SU-DHL-6 (cell line): Measurements from ENCODE around the gene FERD3L.

ENCODE experiments used
- H2AFZ ChIP-seq: fragments of 200-600 bp; sonication (generic); 2 replicates; pipeline ENCODE4 v1.6.1; 2014; ENCODE audit warnings: low read depth, mild to moderate bottlenecking, moderate library complexity, mixed read lengths, antibody characterized with exemption, low read length; ENCODE audit not compliant: severe bottlenecking
- H3F3A ChIP-seq: fragments of 200-600 bp; shearing (Covaris generic); 2 replicates; pipeline ENCODE4 v1.6.0; 2016; ENCODE audit warnings: antibody characterized with exemption, mild to moderate bottlenecking; ENCODE audit not compliant: insufficient read depth
- H3K27ac ChIP-seq: fragments of 200-600 bp; sonication (generic); 2 replicates; pipeline ENCODE4 v1.5.1; 2016; ENCODE audit warnings: low read depth, mild to moderate bottlenecking, low read length, moderate library complexity, mixed read lengths
- H3K27me3 ChIP-seq: fragments of 200-600 bp; sonication (generic), shearing (Covaris generic); 2 replicates; pipeline ENCODE4 v1.6.0; 2014; ENCODE audit warnings: mild to moderate bottlenecking, low read length
- H3K36me3 ChIP-seq: fragments of 200-600 bp; sonication (generic); 2 replicates; pipeline ENCODE4 v1.6.1; 2014; ENCODE audit warnings: mild to moderate bottlenecking, low read length, mixed read lengths
- H3K4me2 ChIP-seq: fragments of 300-600, 200-600 bp; shearing (Covaris generic), sonication (generic); 2 replicates; pipeline ENCODE4 v1.6.0; 2014; ENCODE audit warnings: low read length, low read depth, mild to moderate bottlenecking; ENCODE audit not compliant: poor library complexity, severe bottlenecking
- H3K4me3 ChIP-seq: fragments of 200-600 bp; sonication (generic); 2 replicates; pipeline ENCODE4 v1.5.1; 2014; ENCODE audit warnings: antibody characterized with exemption, low read length, mild to moderate bottlenecking, mixed read lengths; ENCODE audit not compliant: insufficient read depth, poor library complexity, severe bottlenecking
- H3K79me2 ChIP-seq: fragments of 200-600 bp; sonication (generic); 2 replicates; pipeline ENCODE4 v1.6.1; 2014; ENCODE audit warnings: mild to moderate bottlenecking, low read length, moderate library complexity; ENCODE audit not compliant: insufficient read depth
- H3K9ac ChIP-seq: fragments of 200-600 bp; sonication (generic); 2 replicates; pipeline ENCODE4 v1.7.0; 2014; ENCODE audit warnings: mild to moderate bottlenecking, low read length
- H3K9me2 ChIP-seq: fragments of 200-600 bp; sonication (generic); replicated peaks from 2 replicates; pipeline ENCODE4 v1.6.1; 2014; ENCODE audit warnings: low read length; ENCODE audit not compliant: insufficient read depth
- H3K9me3 ChIP-seq: fragments of 200-600 bp; sonication (generic); 2 replicates; pipeline ENCODE4 v1.6.1; 2014; ENCODE audit warnings: low read length, mixed read lengths; ENCODE audit not compliant: insufficient read depth
- H4K20me1 ChIP-seq: fragments of 200-600 bp; sonication (generic); 2 replicates; pipeline ENCODE4 v1.6.1; 2014; ENCODE audit warnings: low read depth, mild to moderate bottlenecking, antibody characterized with exemption, low read length, moderate library complexity, mixed read lengths
- EZH2phosphoT487 ChIP-seq: fragments of 200-600 bp; sonication (generic), shearing (Covaris generic); conservative IDR thresholded peaks from 2 replicates; pipeline ENCODE4 v1.6.1; 2018; ENCODE audit warnings: mild to moderate bottlenecking, antibody characterized with exemption, low read length, moderate library complexity, mixed read lengths
- TF ChIP-seq, protein P1 (sequence below): fragments of 200-600 bp; sonication (generic); IDR thresholded peaks from one replicate; pipeline ENCODE4 v1.5.1; 2017; ENCODE audit warnings: antibody characterized with exemption, mild to moderate bottlenecking, low read length, moderate library complexity; ENCODE audit not compliant: insufficient read depth, poor library complexity, severe bottlenecking

FERD3L gene

DNA sequence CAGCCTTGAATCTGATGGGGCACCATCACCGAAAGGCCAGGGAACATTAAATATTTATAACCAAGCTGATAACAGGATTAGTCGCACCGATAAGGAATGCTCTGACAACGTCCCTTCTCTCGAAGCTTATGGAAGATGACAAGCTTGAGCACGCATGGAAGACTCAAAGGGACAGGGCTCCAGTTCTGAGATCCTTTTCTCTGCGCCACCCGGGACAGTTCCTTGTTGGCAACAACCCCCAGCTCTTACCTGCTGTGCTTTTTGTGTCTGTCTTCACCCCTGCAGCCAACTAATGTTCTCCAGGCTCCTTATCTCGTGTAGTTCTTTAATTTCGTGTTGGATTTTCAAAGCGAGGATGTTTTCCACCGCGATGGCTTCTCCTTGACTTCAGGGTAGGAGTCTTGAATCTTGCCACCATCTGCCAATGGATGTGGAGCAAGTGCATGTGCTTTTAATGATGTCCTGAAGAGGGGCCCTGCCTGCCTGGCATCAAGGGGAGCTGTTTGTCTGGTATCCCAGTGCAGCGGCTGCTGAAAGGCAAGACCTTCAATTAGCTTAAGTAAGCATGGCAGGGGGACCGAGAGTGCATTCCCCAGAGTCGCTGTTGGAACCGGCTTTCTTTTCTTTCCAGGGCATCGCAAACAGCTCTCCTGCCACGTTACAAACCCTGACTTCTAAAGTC, 354 bp upstream of the FERD3L start:
- H3F3A ChIP-seq: no peaks in the 10 kb centered on the region
- H3K79me2 ChIP-seq: no peaks in the 10 kb centered on the region
- H3K4me2 ChIP-seq: no peak overlapping the region
- no peaks in the 10 kb centered on the region for H3K36me3 ChIP-seq
- no peaks in the 10 kb centered on the region for H3K27me3 ChIP-seq
- no peak overlapping the region for H2AFZ ChIP-seq
- H3K27ac ChIP-seq: no peak overlapping the region
- no peaks in the 10 kb centered on the region for H3K9me3 ChIP-seq
- TF ChIP-seq, protein P1, sequence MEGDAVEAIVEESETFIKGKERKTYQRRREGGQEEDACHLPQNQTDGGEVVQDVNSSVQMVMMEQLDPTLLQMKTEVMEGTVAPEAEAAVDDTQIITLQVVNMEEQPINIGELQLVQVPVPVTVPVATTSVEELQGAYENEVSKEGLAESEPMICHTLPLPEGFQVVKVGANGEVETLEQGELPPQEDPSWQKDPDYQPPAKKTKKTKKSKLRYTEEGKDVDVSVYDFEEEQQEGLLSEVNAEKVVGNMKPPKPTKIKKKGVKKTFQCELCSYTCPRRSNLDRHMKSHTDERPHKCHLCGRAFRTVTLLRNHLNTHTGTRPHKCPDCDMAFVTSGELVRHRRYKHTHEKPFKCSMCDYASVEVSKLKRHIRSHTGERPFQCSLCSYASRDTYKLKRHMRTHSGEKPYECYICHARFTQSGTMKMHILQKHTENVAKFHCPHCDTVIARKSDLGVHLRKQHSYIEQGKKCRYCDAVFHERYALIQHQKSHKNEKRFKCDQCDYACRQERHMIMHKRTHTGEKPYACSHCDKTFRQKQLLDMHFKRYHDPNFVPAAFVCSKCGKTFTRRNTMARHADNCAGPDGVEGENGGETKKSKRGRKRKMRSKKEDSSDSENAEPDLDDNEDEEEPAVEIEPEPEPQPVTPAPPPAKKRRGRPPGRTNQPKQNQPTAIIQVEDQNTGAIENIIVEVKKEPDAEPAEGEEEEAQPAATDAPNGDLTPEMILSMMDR: no peak
- no peak for TF ChIP-seq EZH2phosphoT487
- H3K4me3 ChIP-seq: no peak overlapping the region
- H3K9me2 ChIP-seq: no peaks in the 10 kb centered on the region
- no peak overlapping the region for H3K9ac ChIP-seq
- no peaks in the 10 kb centered on the region for H4K20me1 ChIP-seq

DNA sequence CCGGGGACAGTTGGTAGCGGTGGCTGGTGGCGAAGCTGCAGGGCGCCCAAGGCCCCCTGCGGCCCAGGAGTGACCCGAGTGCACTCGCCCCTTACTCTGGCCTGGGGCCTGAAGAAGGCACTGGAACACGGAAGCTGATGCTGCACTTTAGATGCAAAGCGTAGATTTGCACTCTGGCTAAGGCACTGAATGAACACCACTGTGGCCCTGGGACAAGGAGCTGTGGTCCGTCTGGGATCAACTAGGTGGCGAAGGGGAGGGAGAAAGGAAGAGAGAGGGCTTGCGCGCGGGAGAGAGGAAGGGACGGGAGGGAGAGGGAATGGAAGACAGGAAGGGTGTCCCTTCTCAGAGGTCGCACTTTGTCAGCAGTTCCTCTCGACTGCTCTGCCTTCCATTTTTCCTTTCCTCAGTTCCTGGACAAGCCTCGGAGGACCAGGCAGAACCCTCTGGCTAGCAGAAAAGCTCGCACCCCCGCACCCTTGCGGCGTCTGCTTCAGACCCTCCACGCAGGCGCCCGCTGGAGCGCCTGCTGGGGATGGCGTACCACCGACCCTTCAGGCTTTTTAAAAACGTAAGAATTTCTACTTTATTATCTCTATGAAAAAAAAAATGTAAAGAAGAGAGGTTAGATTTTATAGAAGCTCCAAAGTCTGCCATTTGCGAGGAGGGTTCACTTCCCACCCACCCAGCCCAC, 1.2 kb downstream of the FERD3L start:
- no peak overlapping the region for H3K9ac ChIP-seq
- no peaks in the 10 kb centered on the region for H3K79me2 ChIP-seq
- no peaks in the 10 kb centered on the region for H3K9me2 ChIP-seq
- no peaks in the 10 kb centered on the region for H3K9me3 ChIP-seq
- no peak overlapping the region for H3K4me2 ChIP-seq
- H3F3A ChIP-seq: no peaks in the 10 kb centered on the region
- H3K36me3 ChIP-seq: no peaks in the 10 kb centered on the region
- H4K20me1 ChIP-seq: no peaks in the 10 kb centered on the region
- H2AFZ ChIP-seq: no peak overlapping the region
- H3K27me3 ChIP-seq: no peaks in the 10 kb centered on the region
- TF ChIP-seq, protein P1: no peak
- TF ChIP-seq EZH2phosphoT487: no peak
- no peak overlapping the region for H3K27ac ChIP-seq
- H3K4me3 ChIP-seq: no peak overlapping the region

DNA sequence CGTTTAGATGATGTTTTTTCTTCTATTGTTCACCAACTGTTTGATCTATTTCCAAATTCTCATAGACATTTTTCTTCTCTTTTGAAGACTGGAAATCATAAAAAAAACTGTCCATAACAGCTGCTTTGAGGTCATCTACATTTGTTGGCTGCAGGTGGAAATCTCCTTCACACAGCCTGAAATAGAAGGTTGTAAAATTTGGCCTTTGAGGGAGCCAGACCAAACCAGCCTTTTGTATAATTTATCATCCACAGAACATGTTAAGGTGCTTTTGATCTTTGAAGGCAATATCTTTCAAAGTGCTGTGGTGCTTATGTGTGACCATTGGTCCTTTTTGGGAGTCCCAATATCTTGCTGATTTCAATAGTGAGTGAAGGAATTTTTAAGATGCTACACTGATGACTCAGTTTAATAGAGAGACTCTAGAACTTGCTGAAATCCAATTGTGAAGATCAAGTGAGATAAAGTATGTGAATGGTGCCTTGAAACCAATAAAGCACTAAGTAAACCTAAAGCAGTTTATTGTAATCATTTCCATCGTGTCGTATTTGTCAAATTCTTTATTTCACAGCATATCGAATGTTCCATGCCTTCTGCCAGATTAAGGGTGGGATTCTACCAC, 5.4 kb downstream of the FERD3L start:
- H3K9ac ChIP-seq: no peak overlapping the region
- no peaks in the 10 kb centered on the region for H3K9me2 ChIP-seq
- no peaks in the 10 kb centered on the region for H3K27me3 ChIP-seq
- H2AFZ ChIP-seq: no peak overlapping the region
- H3K4me2 ChIP-seq: no peak overlapping the region
- H3K27ac ChIP-seq: no peak overlapping the region
- TF ChIP-seq, protein P1: no peak
- no peak for TF ChIP-seq EZH2phosphoT487
- no peaks in the 10 kb centered on the region for H3K79me2 ChIP-seq
- H3F3A ChIP-seq: no peaks in the 10 kb centered on the region
- no peak overlapping the region for H3K4me3 ChIP-seq
- H3K9me3 ChIP-seq: no peaks in the 10 kb centered on the region
- H3K36me3 ChIP-seq: no peaks in the 10 kb centered on the region
- no peaks in the 10 kb centered on the region for H4K20me1 ChIP-seq
